B cell (primary cell): ENCODE measurements around the gene GNB5. TPM values are rescaled to one million over a fixed set of nuclear protein-coding genes. Genes with fewer than 3 reads are reported as not detected.

ENCODE experiments used
- ATAC-seq: fragments of 200-7000 bp; cut with Tn5 transposase; one replicate; pipeline ENCODE4 v1.10.0; 2021; ENCODE audit warnings: low read depth, mild to moderate bottlenecking, moderate number of reproducible peaks, moderate library complexity
- CTCF ChIA-PET: fragments of 350-600 bp; sonication (Branson Sonifier 250); formaldehyde crosslinking; loops from one replicate; lab custom pipeline; 2021; ENCODE audit warnings: antibody characterized with exemption, inconsistent platforms; lab: Charles Lee
- POLR2A ChIA-PET: fragments of 350-600 bp; sonication (Branson Sonifier 250); formaldehyde crosslinking; loops from one replicate; lab custom pipeline; 2021; ENCODE audit warnings: antibody characterized with exemption; lab: Charles Lee
- DNase-seq: peaks from one replicate; pipeline ENCODE4 v3.0.0; 2013
- H2AFZ ChIP-seq: 2 replicates; pipeline ENCODE4 v1.6.1; 2012; ENCODE audit warnings: mild to moderate bottlenecking, low read depth, low read length; ENCODE audit not compliant: insufficient read depth, poor library complexity, severe bottlenecking
- H3K27ac ChIP-seq, 2 donors: 1 replicate in 1 of 2; 2 replicates in 1 of 2; pipeline ENCODE4 v1.5.1; 2012 to 2013; ENCODE audit warnings: low read length in 2 of 2, mild to moderate bottlenecking in 2 of 2, moderate library complexity in 1 of 2
- H3K27me3 ChIP-seq, 4 experiments: fragments of 200-600 bp in 1 of 4; sonication (generic) in 1 of 4; replicated peaks in 1 of 4; 1 replicate in 2 of 4; 2 replicates in 2 of 4; pipeline versions ENCODE4 v1.6.1 to v1.7.0; 2013 to 2016; ENCODE audit warnings: low read length in 3 of 4, mild to moderate bottlenecking in 2 of 4, mixed read lengths in 1 of 4, moderate library complexity in 1 of 4; ENCODE audit not compliant: insufficient read depth in 4 of 4, control insufficient read depth in 3 of 4; ENCODE audit errors: control extremely low read depth in 1 of 4
- H3K36me3 ChIP-seq, 2 experiments: replicated peaks in 1 of 2; 1 replicate in 1 of 2; 2 replicates in 1 of 2; pipeline versions ENCODE4 v1.6.1 to v1.7.1; 2013; ENCODE audit warnings: low read length in 1 of 2; ENCODE audit not compliant: insufficient read depth in 2 of 2, control insufficient read depth in 1 of 2; ENCODE audit errors: control extremely low read depth in 1 of 2, extremely low read depth in 1 of 2
- H3K4me1 ChIP-seq, 2 donors: fragments of 200-600 bp in 1 of 2; sonication (generic) in 1 of 2; 1 replicate in 1 of 2; 2 replicates in 1 of 2; pipeline versions ENCODE4 v1.5.1 to v1.6.1; 2013 to 2017; ENCODE audit warnings: low read length in 2 of 2; ENCODE audit not compliant: control insufficient read depth in 2 of 2, insufficient read depth in 2 of 2
- H3K4me2 ChIP-seq: replicated peaks from 2 replicates; pipeline ENCODE3; 2012; ENCODE audit warnings: mild to moderate bottlenecking, low read depth, low read length; ENCODE audit not compliant: poor library complexity, severe bottlenecking
- H3K4me3 ChIP-seq, 5 experiments: fragments of 200-600 bp in 1 of 5; sonication (generic) in 1 of 5; 1 replicate in 3 of 5; 2 replicates in 2 of 5; pipeline versions ENCODE4 v1.5.1 to v1.7.0; 2011 to 2016; ENCODE audit warnings: low read length in 4 of 5, mild to moderate bottlenecking in 4 of 5, low read depth in 2 of 5, control low read depth in 1 of 5, moderate library complexity in 1 of 5; ENCODE audit not compliant: insufficient read depth in 1 of 5; ENCODE audit errors: control extremely low read depth in 1 of 5, extremely low read depth in 1 of 5
- H3K79me2 ChIP-seq: fragments of 200-600 bp; sonication (generic); one replicate; pipeline ENCODE4 v1.6.0; 2016; ENCODE audit warnings: low read length; ENCODE audit not compliant: control insufficient read depth, insufficient read depth
- H3K9ac ChIP-seq: fragments of 200-600 bp; sonication (generic); 2 replicates; pipeline ENCODE4 v1.6.1; 2017; ENCODE audit warnings: mild to moderate bottlenecking, low read length, moderate library complexity
- H3K9me3 ChIP-seq, 3 donors: one replicate each; pipeline versions ENCODE4 v1.6.1 to v1.7.1; 2013; ENCODE audit warnings: low read length in 2 of 3; ENCODE audit not compliant: control insufficient read depth in 2 of 3, insufficient read depth in 1 of 3; ENCODE audit errors: control extremely low read depth in 1 of 3
- H4K20me1 ChIP-seq: 2 replicates; pipeline ENCODE4 v1.6.0; 2012; ENCODE audit warnings: mild to moderate bottlenecking, low read length; ENCODE audit not compliant: insufficient read depth, control insufficient read depth, poor library complexity, severe bottlenecking
- H3K27ac Mint-ChIP-seq: one replicate; pipeline ENCODE4 v1.8.0; 2021; ENCODE audit warnings: mixed read lengths
- H3K27me3 Mint-ChIP-seq: one replicate; pipeline ENCODE4 v1.8.0; 2021; ENCODE audit warnings: mixed read lengths
- H3K4me1 Mint-ChIP-seq: one replicate; pipeline ENCODE4 v1.8.0; 2021; ENCODE audit warnings: mixed read lengths
- H3K4me3 Mint-ChIP-seq: one replicate; pipeline ENCODE4 v1.8.0; 2021; ENCODE audit warnings: mixed read lengths
- H3K9me3 Mint-ChIP-seq: one replicate; pipeline ENCODE4 v1.8.0; 2022; ENCODE audit warnings: mixed read lengths; ENCODE audit not compliant: insufficient read depth
- CTCF ChIP-seq: fragments of 200-600 bp; IDR thresholded peaks from one replicate; pipeline ENCODE4 v1.8.0; 2022; ENCODE audit warnings: antibody characterized with exemption, mild to moderate bottlenecking
- EZH2 ChIP-seq: IDR thresholded peaks from 2 replicates; pipeline ENCODE4 v1.6.1; 2012; ENCODE audit warnings: borderline replicate concordance, low read depth, mild to moderate bottlenecking, moderate library complexity, low read length; ENCODE audit not compliant: insufficient read depth, poor library complexity, severe bottlenecking
- WGBS: methylation state at CpG from one replicate; pipeline ENCODE4 v1.1.5; 2013; ENCODE audit warnings: missing lambda C conversion rate; ENCODE audit not compliant: insufficient coverage; 5-methylcytosine and 5-hydroxymethylcytosine counted together
- intact Hi-C: fragments of 100-400 bp; cut with micrococcal nuclease; formaldehyde crosslinking; loops from one replicate; pipeline ENCODE4 v1.10.0; 2022
- polyA plus RNA-seq: library from polyadenylated mRNA; depleted of rRNA; stranded (reverse); fragments of >200 nt; gene quantifications from 2 replicates; pipeline ENCODE4 v1.2.3, GENCODE V29; 2012
- total RNA-seq, 2 donors: library from RNA; stranded (reverse); fragments of 120-200 nt in 1 of 2; gene quantifications; 1 replicate in 1 of 2; 2 replicates in 1 of 2; pipeline versions ENCODE4 v1.2.3 to v1.2.4, GENCODE V29; 2013 to 2022

Gene GNB5
- total and polyA plus RNA-seq, 2 donors (not counting 1 experiment from before 2014, with no cell fraction given), result 58.5 to 142 TPM

- no peak for ATAC-seq
- Histone ChIP-seq H2AFZ (no peak overlapping the region), H3K79me2 (peaks cover 68% of the 10 kb centered on the region), H3K9ac (no peak overlapping the region), H4K20me1 (peaks cover 64% of the 10 kb centered on the region), H3K27ac (no peak overlapping the region), H3K27me3 (no peaks in the 10 kb centered on the region), H3K9me3 (no peaks in the 10 kb centered on the region), H3K4me3 (no peak overlapping the region), H3K36me3 (peaks cover 0 to 63% of the 10 kb centered on the region in 2 experiments), H3K4me1 (no peaks in the 10 kb centered on the region), H3K4me2 (no peak overlapping the region)
- Mint-ChIP-seq H3K27me3 (no peaks in the 10 kb centered on the region), H3K9me3 (no peaks in the 10 kb centered on the region), H3K4me3 (no peak overlapping the region), H3K27ac (no peak overlapping the region), H3K4me1 (peaks cover 10% of the 10 kb centered on the region)
- TF ChIP-seq EZH2 (no peak), CTCF (no peak)
- DNase-seq, result no peak
- ChIA-PET CTCF (interaction anchor here (1.0 to 1.5 kb wide), 2 partner anchors 23 to 69 kb away, joined by 3 to 5 read pairs; no protein-coding TSS in a partner anchor), POLR2A (no interaction called here)
- WGBS, result 96% methylated on average over 5 of the region's 10 CpGs
- intact Hi-C loops, result no loop called here
Measured at GRCh38 chr15:52158084-52158765, 33.0 kb downstream of the GNB5 start.

- ChIA-PET POLR2A (no interaction called here), CTCF (interaction anchor here (1.6 kb wide), 1 partner anchor 16 kb away, joined by 6 read pairs; no protein-coding TSS in a partner anchor)
- no peak for DNase-seq
- no peak overlapping the region for H3K9ac ChIP-seq
- H3K9me3 Mint-ChIP-seq, result no peaks in the 10 kb centered on the region
- 100% methylated on average over 1 of the region's 2 CpGs for WGBS
- no peaks in the 10 kb centered on the region for H3K27me3 ChIP-seq
- H3K27ac ChIP-seq, result no peak overlapping the region
- no peaks in the 10 kb centered on the region for H3K9me3 ChIP-seq
- H3K4me1 Mint-ChIP-seq, result peaks cover 17% of the 10 kb centered on the region
- H3K79me2 ChIP-seq, result peaks cover 44% of the 10 kb centered on the region
- no peak overlapping the region for H3K4me2 ChIP-seq
- H3K27ac Mint-ChIP-seq, result no peak overlapping the region
- intact Hi-C loops, result no loop called here
- peaks cover 0 to 62% of the 10 kb centered on the region in 2 experiments for H3K36me3 ChIP-seq
- peaks cover 0 to 7% of the 10 kb centered on the region in 2 donors for H3K4me1 ChIP-seq
- ATAC-seq, result no peak
- TF ChIP-seq CTCF, result no peak
- TF ChIP-seq EZH2, result no peak
- no peak overlapping the region for H2AFZ ChIP-seq
- no peak overlapping the region for H3K4me3 Mint-ChIP-seq
- no peaks in the 10 kb centered on the region for H3K27me3 Mint-ChIP-seq
- peaks cover 50% of the 10 kb centered on the region for H4K20me1 ChIP-seq
- no peak overlapping the region for H3K4me3 ChIP-seq
Measured at GRCh38 chr15:52155878-52156277, 35.3 kb downstream of the GNB5 start.
